Measurements from ENCODE around the gene MRPL48. TPM values are rescaled to one million over a fixed set of nuclear protein-coding genes. Genes with fewer than 3 reads are reported as not detected.

The MRPL48 gene
- total RNA-seq, 4 donors from 2014 or later, result 10.5 to 24.4 (median 15.4) TPM

- Histone ChIP-seq H3K9me3 (no peaks in the 10 kb centered on the region), H3K4me3 (no peak overlapping the region), H3K27me3 (no peaks in the 10 kb centered on the region), H3K27ac (peak overlapping the region; percentile 60), H3K4me1 (peaks cover 11% of the 10 kb centered on the region), H3K36me3 (peaks cover 13% of the 10 kb centered on the region)
- WGBS, result 35% methylated on average over 2 of the region's 2 CpGs
- no peak for TF ChIP-seq EP300 (IDR thresholded peaks at IDR 0.05)
- no peak for TF ChIP-seq POLR2AphosphoS5 (IDR thresholded peaks at IDR 0.05)
- no peak for TF ChIP-seq POLR2A (IDR thresholded peaks at IDR 0.05)
- no peak for TF ChIP-seq CTCF (IDR thresholded peaks at IDR 0.05)
- no peak for DNase-seq (ENCODE audit: low spot score in 2 of 2)
Observed at GRCh38 chr11:73866586-73866996, 78.9 kb downstream of the MRPL48 start.

GRCh38 chr11:73869332-73869949 is 81.8 kb downstream of the MRPL48 start:
- Histone ChIP-seq H3K27me3 (no peaks in the 10 kb centered on the region), H3K4me1 (peaks cover 11% of the 10 kb centered on the region), H3K27ac (no peak overlapping the region), H3K9me3 (no peaks in the 10 kb centered on the region), H3K4me3 (no peak overlapping the region), H3K36me3 (peaks cover 27% of the 10 kb centered on the region)
- WGBS, result 50% methylated on average over 1 of the region's 1 CpG
- TF ChIP-seq CTCF (IDR thresholded peaks at IDR 0.05) (no peak), EP300 (IDR thresholded peaks at IDR 0.05) (no peak), POLR2AphosphoS5 (IDR thresholded peaks at IDR 0.05) (no peak), POLR2A (IDR thresholded peaks at IDR 0.05) (no peak)
- DNase-seq (ENCODE audit: low spot score in 2 of 2), result no peak

GRCh38 chr11:73870261-73870660 is 82.6 kb downstream of the MRPL48 start:
- Histone ChIP-seq H3K27me3 (no peaks in the 10 kb centered on the region), H3K4me3 (no peak overlapping the region), H3K4me1 (peaks cover 14% of the 10 kb centered on the region), H3K9me3 (no peaks in the 10 kb centered on the region), H3K36me3 (peaks cover 23% of the 10 kb centered on the region), H3K27ac (no peak overlapping the region)
- WGBS, result 81% methylated on average over 3 of the region's 3 CpGs
- no peak for DNase-seq (ENCODE audit: low spot score in 2 of 2)
- TF ChIP-seq EP300 (IDR thresholded peaks at IDR 0.05), result no peak
- TF ChIP-seq POLR2AphosphoS5 (IDR thresholded peaks at IDR 0.05), result no peak
- no peak for TF ChIP-seq CTCF (IDR thresholded peaks at IDR 0.05)
- no peak for TF ChIP-seq POLR2A (IDR thresholded peaks at IDR 0.05)

GRCh38 chr11:73872749-73873357 is 85.2 kb downstream of the MRPL48 start:
- peaks cover 23% of the 10 kb centered on the region for H3K36me3 ChIP-seq
- no peaks in the 10 kb centered on the region for H3K27me3 ChIP-seq
- DNase-seq (ENCODE audit: low spot score in 2 of 2), result no peak
- TF ChIP-seq CTCF (IDR thresholded peaks at IDR 0.05), result no peak
- no peak for TF ChIP-seq POLR2AphosphoS5 (IDR thresholded peaks at IDR 0.05)
- TF ChIP-seq EP300 (IDR thresholded peaks at IDR 0.05), result no peak
- no peak overlapping the region for H3K27ac ChIP-seq
- no peaks in the 10 kb centered on the region for H3K9me3 ChIP-seq
- 88% methylated on average over 9 of the region's 9 CpGs for WGBS
- H3K4me3 ChIP-seq, result no peak overlapping the region
- H3K4me1 ChIP-seq, result peaks cover 30% of the 10 kb centered on the region

GRCh38 chr11:73875380-73875779 is 87.7 kb downstream of the MRPL48 start:
- Histone ChIP-seq H3K36me3 (peaks cover 23% of the 10 kb centered on the region), H3K27me3 (no peaks in the 10 kb centered on the region), H3K4me3 (peak overlapping the region; percentile 88), H3K9me3 (no peaks in the 10 kb centered on the region), H3K27ac (no peak overlapping the region), H3K4me1 (peaks cover 30% of the 10 kb centered on the region)
- TF ChIP-seq CTCF (IDR thresholded peaks at IDR 0.05), result no peak
- no peak for TF ChIP-seq POLR2AphosphoS5 (IDR thresholded peaks at IDR 0.05)
- TF ChIP-seq EP300 (IDR thresholded peaks at IDR 0.05), result no peak
- no peak for TF ChIP-seq POLR2A (IDR thresholded peaks at IDR 0.05)
- DNase-seq (ENCODE audit: low spot score in 2 of 2), result no peak
- WGBS, result 86% methylated on average over 1 of the region's 1 CpG
